ENCODE results near the gene SLC47A1.

DNA sequence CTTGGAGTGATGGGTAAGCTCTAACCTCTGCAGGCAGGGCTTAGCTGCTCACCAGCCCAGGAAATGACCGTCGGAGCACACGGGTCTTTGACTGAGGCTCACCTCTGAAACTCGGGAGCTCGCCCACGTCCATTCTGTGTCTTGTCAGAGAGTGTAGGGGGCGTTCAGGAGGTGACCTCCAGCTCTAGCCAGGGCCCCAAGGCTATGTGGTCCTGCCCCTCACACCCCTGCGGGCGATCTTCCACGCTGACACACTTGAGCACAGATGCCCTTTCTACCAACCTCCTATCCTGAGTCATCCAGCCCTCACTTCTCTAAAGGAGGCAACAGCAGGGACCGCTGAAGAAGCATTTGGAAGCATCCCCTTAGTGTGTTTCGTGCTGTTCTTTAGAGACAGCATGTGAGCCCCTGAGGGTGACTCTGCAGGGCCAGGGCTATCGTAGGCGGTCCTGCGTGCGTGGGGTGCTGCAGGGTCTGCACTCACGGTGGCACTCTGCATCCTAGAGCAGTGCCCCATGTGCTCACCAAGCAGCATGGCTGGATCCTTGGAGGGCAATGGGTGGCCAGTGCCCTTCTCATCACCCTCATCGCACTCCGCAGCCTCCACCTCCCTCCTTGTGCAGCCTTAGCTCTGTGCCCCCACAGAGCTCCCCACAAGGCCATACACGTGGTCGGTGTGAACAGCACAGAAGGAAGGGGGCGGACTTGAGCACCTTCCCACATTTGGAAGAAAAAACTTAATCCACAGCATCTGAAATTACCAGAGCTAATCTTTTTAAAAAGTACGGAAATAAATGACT lies 33.8 kb downstream of the SLC47A1 start:
- TF ChIP-seq, protein P1, sequence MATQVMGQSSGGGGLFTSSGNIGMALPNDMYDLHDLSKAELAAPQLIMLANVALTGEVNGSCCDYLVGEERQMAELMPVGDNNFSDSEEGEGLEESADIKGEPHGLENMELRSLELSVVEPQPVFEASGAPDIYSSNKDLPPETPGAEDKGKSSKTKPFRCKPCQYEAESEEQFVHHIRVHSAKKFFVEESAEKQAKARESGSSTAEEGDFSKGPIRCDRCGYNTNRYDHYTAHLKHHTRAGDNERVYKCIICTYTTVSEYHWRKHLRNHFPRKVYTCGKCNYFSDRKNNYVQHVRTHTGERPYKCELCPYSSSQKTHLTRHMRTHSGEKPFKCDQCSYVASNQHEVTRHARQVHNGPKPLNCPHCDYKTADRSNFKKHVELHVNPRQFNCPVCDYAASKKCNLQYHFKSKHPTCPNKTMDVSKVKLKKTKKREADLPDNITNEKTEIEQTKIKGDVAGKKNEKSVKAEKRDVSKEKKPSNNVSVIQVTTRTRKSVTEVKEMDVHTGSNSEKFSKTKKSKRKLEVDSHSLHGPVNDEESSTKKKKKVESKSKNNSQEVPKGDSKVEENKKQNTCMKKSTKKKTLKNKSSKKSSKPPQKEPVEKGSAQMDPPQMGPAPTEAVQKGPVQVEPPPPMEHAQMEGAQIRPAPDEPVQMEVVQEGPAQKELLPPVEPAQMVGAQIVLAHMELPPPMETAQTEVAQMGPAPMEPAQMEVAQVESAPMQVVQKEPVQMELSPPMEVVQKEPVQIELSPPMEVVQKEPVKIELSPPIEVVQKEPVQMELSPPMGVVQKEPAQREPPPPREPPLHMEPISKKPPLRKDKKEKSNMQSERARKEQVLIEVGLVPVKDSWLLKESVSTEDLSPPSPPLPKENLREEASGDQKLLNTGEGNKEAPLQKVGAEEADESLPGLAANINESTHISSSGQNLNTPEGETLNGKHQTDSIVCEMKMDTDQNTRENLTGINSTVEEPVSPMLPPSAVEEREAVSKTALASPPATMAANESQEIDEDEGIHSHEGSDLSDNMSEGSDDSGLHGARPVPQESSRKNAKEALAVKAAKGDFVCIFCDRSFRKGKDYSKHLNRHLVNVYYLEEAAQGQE (IDR thresholded peaks at IDR 0.05): no peak
- TF ChIP-seq HNF4A (conservative IDR thresholded peaks at IDR 0.05): no peak
- no peak for TF ChIP-seq YY1 (IDR thresholded peaks at IDR 0.05)
- TF ChIP-seq, protein P2, sequence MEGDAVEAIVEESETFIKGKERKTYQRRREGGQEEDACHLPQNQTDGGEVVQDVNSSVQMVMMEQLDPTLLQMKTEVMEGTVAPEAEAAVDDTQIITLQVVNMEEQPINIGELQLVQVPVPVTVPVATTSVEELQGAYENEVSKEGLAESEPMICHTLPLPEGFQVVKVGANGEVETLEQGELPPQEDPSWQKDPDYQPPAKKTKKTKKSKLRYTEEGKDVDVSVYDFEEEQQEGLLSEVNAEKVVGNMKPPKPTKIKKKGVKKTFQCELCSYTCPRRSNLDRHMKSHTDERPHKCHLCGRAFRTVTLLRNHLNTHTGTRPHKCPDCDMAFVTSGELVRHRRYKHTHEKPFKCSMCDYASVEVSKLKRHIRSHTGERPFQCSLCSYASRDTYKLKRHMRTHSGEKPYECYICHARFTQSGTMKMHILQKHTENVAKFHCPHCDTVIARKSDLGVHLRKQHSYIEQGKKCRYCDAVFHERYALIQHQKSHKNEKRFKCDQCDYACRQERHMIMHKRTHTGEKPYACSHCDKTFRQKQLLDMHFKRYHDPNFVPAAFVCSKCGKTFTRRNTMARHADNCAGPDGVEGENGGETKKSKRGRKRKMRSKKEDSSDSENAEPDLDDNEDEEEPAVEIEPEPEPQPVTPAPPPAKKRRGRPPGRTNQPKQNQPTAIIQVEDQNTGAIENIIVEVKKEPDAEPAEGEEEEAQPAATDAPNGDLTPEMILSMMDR (IDR thresholded peaks at IDR 0.05; ENCODE audit: low read depth, low read length, missing input control): no peak
- TF ChIP-seq, protein P3, sequence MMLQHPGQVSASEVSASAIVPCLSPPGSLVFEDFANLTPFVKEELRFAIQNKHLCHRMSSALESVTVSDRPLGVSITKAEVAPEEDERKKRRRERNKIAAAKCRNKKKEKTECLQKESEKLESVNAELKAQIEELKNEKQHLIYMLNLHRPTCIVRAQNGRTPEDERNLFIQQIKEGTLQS (IDR thresholded peaks at IDR 0.05): no peak
- no peak for TF ChIP-seq TAF1 (conservative IDR thresholded peaks at IDR 0.05)
- no peak for TF ChIP-seq RAD21 (IDR thresholded peaks at IDR 0.05)
- no peak for TF ChIP-seq NR2F2 (IDR thresholded peaks at IDR 0.05)
- no peak for TF ChIP-seq SP1 (IDR thresholded peaks at IDR 0.05)
- no peak for TF ChIP-seq GABPA (IDR thresholded peaks at IDR 0.05 in 1 of 2, conservative IDR thresholded peaks at IDR 0.05 in 1 of 2)
